ENCODE measurements around the gene ZNF236. TPM values are rescaled to one million over a fixed set of nuclear protein-coding genes. Genes with fewer than 3 reads are reported as not detected.
A peak's percentile ranks its signal among the peaks of the same experiment; 100 is the strongest.
"Not testable (repeated sequence)": the region's sequence is repeated elsewhere in the genome, so short reads cannot be mapped to it uniquely, and the experiment has no call there.

The ZNF236 gene
- total RNA-seq (7.5 and 8.2 TPM in 2 replicates), polyA plus RNA-seq (7.4 and 8.5 TPM in 2 replicates)

- Histone ChIP-seq H3K27me3 (no peaks in the 10 kb centered on the region), H3K4me1 (ENCODE audit: insufficient read depth) (peaks cover 12% of the 10 kb centered on the region), H3K9me2 (replicated peaks; ENCODE audit: insufficient read depth) (no peaks in the 10 kb centered on the region), H2AFZ (peak within 1 kb of the TSS; percentile 97), H4K20me1 (ENCODE audit: insufficient read depth, poor library complexity, severe bottlenecking) (no peaks in the 10 kb centered on the region), H3K4me2 (peak within 1 kb of the TSS; percentile 95), H3K9me3 (ENCODE audit: low read depth) (no peaks in the 10 kb centered on the region), H3K79me2 (peaks cover 91% of the 10 kb centered on the region), H3K27ac (peak within 1 kb of the TSS; percentile 99), H3K4me3 (peak within 1 kb of the TSS; percentile 100), H3K36me3 (replicated peaks; ENCODE audit: insufficient read depth, low read depth) (no peaks in the 10 kb centered on the region)
- no peak for TF ChIP-seq CTCF (IDR thresholded peaks at IDR 0.05; ENCODE audit: poor library complexity)
- TF ChIP-seq EZH2phosphoT487 (IDR thresholded peaks at IDR 0.05; ENCODE audit: low read depth, severe bottlenecking, unreplicated experiment) = no peak
- TF ChIP-seq EZH2 (IDR thresholded peaks at IDR 0.05; ENCODE audit: borderline replicate concordance) = no peak
- under 1% methylated on average over 34 of the region's 113 CpGs for WGBS (ENCODE audit: low lambda C conversion rate, missing lambda C conversion rate)
- peak; percentile 93 for DNase-seq (ENCODE audit: low spot score)
Measured at GRCh38 chr18:76822506-76823160, at the start of gene ZNF236. TSS of gene ZNF236 (plus strand) at chr18:76822557. CDS start at chr18:76822608, 51 bp downstream.

DNA sequence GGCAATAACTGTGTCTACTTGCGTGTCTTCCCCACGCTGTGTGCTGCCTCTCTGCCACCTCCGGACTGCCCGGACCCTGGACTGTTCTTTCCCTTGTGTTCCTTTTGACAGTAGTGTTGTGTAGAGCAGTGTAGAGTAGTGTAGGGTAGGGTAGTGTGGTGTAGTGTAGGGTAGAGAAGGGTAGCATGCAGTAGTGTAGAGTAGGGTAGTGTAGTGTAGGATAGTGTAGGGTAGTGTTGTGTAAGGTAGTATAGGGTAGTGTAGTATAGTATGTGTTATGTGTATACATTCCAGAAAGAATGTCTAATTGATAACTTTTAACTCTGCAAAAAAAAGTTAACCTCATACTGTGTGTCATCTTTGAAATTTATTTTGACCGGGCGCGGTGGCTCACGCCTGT is 49.7 kb upstream of the ZNF236 start:
- no peak overlapping the region for H2AFZ ChIP-seq
- no peak for DNase-seq (ENCODE audit: low spot score)
- H4K20me1 ChIP-seq (ENCODE audit: insufficient read depth, poor library complexity, severe bottlenecking) = no peaks in the 10 kb centered on the region
- no peak overlapping the region for H3K4me2 ChIP-seq
- no peaks in the 10 kb centered on the region for H3K36me3 ChIP-seq (replicated peaks; ENCODE audit: insufficient read depth, low read depth)
- TF ChIP-seq EZH2phosphoT487 (IDR thresholded peaks at IDR 0.05; ENCODE audit: low read depth, severe bottlenecking, unreplicated experiment) (no peak), CTCF (IDR thresholded peaks at IDR 0.05; ENCODE audit: poor library complexity) (no peak), EZH2 (IDR thresholded peaks at IDR 0.05; ENCODE audit: borderline replicate concordance) (no peak)
- H3K27ac ChIP-seq = no peak overlapping the region
- H3K27me3 ChIP-seq = no peaks in the 10 kb centered on the region
- 85% methylated on average over 8 of the region's 8 CpGs for WGBS (ENCODE audit: low lambda C conversion rate, missing lambda C conversion rate)
- H3K4me3 ChIP-seq = no peak overlapping the region
- no peaks in the 10 kb centered on the region for H3K9me3 ChIP-seq (ENCODE audit: low read depth)
- H3K79me2 ChIP-seq = no peaks in the 10 kb centered on the region
- no peaks in the 10 kb centered on the region for H3K4me1 ChIP-seq (ENCODE audit: insufficient read depth)
- H3K9me2 ChIP-seq (replicated peaks; ENCODE audit: insufficient read depth) = no peaks in the 10 kb centered on the region

DNA sequence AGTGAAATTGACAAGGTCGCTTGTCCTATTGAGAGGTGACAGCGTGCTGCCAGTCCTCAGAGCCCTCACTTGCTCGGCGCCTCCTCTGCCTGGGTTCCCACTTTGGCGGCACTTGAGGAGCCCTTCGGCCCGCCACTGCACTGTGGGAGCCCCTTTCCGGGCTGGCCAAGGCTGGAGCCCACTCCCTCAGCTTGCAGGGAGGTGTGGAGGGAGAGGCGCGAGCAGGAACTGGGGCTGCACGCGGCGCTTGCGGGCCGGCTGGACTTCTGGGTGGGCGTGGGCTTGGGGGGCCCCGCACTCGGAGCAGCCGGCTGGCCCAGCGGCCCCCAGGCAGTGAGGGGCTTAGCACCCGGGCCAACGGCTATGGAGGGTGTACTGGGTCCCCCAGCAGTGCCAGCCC is 45.3 kb upstream of the ZNF236 start:
- H3K27me3 ChIP-seq; H3K4me3 ChIP-seq; H3K79me2 ChIP-seq; H2AFZ ChIP-seq; H4K20me1 ChIP-seq (ENCODE audit: insufficient read depth, poor library complexity, severe bottlenecking); DNase-seq (ENCODE audit: low spot score); H3K4me2 ChIP-seq; H3K27ac ChIP-seq; H3K9me3 ChIP-seq (ENCODE audit: low read depth); H3K4me1 ChIP-seq (ENCODE audit: insufficient read depth); H3K36me3 ChIP-seq (replicated peaks; ENCODE audit: insufficient read depth, low read depth); H3K9me2 ChIP-seq (replicated peaks; ENCODE audit: insufficient read depth): not testable (repeated sequence)
- over 99% methylated on average over 17 of the region's 22 CpGs for WGBS (ENCODE audit: low lambda C conversion rate, missing lambda C conversion rate)

DNA sequence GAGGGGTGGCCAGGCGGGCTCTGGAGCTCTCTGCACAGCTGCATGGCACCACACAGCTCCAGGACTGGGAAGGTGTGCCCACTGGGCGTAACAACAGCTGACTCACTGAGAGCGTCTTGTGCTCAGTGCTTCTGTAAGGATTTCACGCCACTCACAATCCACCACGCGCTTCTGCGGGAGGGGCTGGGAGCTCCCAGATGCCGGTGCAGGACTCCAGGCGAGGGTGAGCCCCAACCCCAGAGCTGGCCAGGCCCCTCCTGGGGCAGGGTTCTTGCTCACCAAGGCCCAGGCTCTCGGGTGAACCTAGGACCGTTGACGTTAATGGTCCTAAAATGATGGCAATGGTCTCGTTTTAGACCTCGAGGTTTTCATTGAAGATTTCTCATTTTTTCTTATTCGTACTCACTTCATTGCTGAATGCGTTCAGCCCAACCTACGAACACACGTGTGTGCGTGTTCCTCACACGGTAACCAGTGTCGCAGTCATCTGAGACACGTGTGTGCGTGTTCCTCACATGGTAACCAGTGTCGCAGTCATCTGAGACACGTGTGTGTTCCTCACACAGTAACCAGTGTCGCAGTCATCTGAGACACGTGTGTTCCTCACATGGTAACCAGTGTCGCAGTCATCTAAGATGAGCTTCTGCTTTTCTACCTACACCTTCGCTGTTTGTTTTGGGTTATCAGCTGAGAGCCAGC is 38.4 kb upstream of the ZNF236 start:
- Histone ChIP-seq H3K9me2 (replicated peaks; ENCODE audit: insufficient read depth) (no peaks in the 10 kb centered on the region), H4K20me1 (ENCODE audit: insufficient read depth, poor library complexity, severe bottlenecking) (no peaks in the 10 kb centered on the region), H3K79me2 (no peaks in the 10 kb centered on the region), H3K4me3 (no peak overlapping the region), H3K36me3 (replicated peaks; ENCODE audit: insufficient read depth, low read depth) (no peaks in the 10 kb centered on the region), H3K4me2 (no peak overlapping the region), H3K27ac (no peak overlapping the region), H2AFZ (no peak overlapping the region), H3K9me3 (ENCODE audit: low read depth) (no peaks in the 10 kb centered on the region), H3K4me1 (ENCODE audit: insufficient read depth) (no peaks in the 10 kb centered on the region), H3K27me3 (no peaks in the 10 kb centered on the region)
- no peak for DNase-seq (ENCODE audit: low spot score)
- WGBS (ENCODE audit: low lambda C conversion rate, missing lambda C conversion rate) = 94% methylated on average over 28 of the region's 29 CpGs
- TF ChIP-seq CTCF (IDR thresholded peaks at IDR 0.05; ENCODE audit: poor library complexity) (no peak), EZH2phosphoT487 (IDR thresholded peaks at IDR 0.05; ENCODE audit: low read depth, severe bottlenecking, unreplicated experiment) (no peak), EZH2 (IDR thresholded peaks at IDR 0.05; ENCODE audit: borderline replicate concordance) (no peak)
